ENCODE measurements around the gene MAP2K5.
"Not testable (repeated sequence)": the region's sequence is repeated elsewhere in the genome, so short reads cannot be mapped to it uniquely, and the experiment has no call there.

MAP2K5 gene

GRCh38 chr15:67613211-67613610 lies 70.7 kb downstream of the MAP2K5 start:
- Histone ChIP-seq H3K27ac (replicated peaks; ENCODE audit: low read length) (no peak overlapping the region), H3K4me3 (ENCODE audit: low read length in 2 of 2) (no peak overlapping the region), H2AFZ (ENCODE audit: low read length) (no peak overlapping the region), H3K4me1 (ENCODE audit: control insufficient read depth in 2 of 2, insufficient read depth in 1 of 2, low read depth in 1 of 2, low read length in 2 of 2) (peaks cover 1 to 4% of the 10 kb centered on the region in 2 donors), H3K36me3 (replicated peaks in 1 of 2; ENCODE audit: control insufficient read depth in 2 of 2, insufficient read depth in 2 of 2, low read length in 2 of 2) (no peaks in the 10 kb centered on the region), H3K9me3 (replicated peaks in 1 of 2; ENCODE audit: control insufficient read depth in 2 of 2, insufficient read depth in 1 of 2, low read depth in 1 of 2, low read length in 2 of 2) (no peaks in the 10 kb centered on the region), H3K9ac (ENCODE audit: low read depth, low read length, poor library complexity) (no peak overlapping the region), H3K4ac (ENCODE audit: low read length) (no peak overlapping the region), H4K91ac (ENCODE audit: low read depth, low read length, poor library complexity) (no peak overlapping the region), H3K79me1 (ENCODE audit: low read depth, low read length) (no peaks in the 10 kb centered on the region), H2BK5ac (ENCODE audit: low read length) (no peak overlapping the region), H3K23ac (ENCODE audit: low read depth, low read length, poor library complexity) (no peak overlapping the region), H4K8ac (ENCODE audit: low read depth, low read length) (no peak overlapping the region), H3K14ac (ENCODE audit: low read length) (no peak overlapping the region), H2BK12ac (ENCODE audit: low read length) (no peak overlapping the region), H2BK120ac (ENCODE audit: low read depth, low read length) (no peak overlapping the region), H3K18ac (ENCODE audit: low read length) (no peak overlapping the region), H2AK5ac (ENCODE audit: low read depth, low read length) (no peak overlapping the region), H3K4me2 (ENCODE audit: insufficient read depth, low read length, poor library complexity, severe bottlenecking) (no peak overlapping the region), H3K27me3 (ENCODE audit: control insufficient read depth in 3 of 3, insufficient read depth in 3 of 3, low read depth in 1 of 3, low read length in 3 of 3) (no peaks in the 10 kb centered on the region), H2BK15ac (ENCODE audit: low read length) (no peak overlapping the region)
- no CpG with 5 or more reads among the region's 1 CpG for WGBS, 2 donors (ENCODE audit: extremely low coverage in 2 of 2, insufficient read length in 2 of 2, insufficient replicate concordance in 1 of 2)
- DNase-seq (ENCODE audit: low spot score): no peak

- no peak overlapping the region for H3K14ac ChIP-seq (ENCODE audit: low read length)
- H3K4me1 ChIP-seq (ENCODE audit: control insufficient read depth in 2 of 2, insufficient read depth in 1 of 2, low read depth in 1 of 2, low read length in 2 of 2): peaks cover 0 to under 1% of the 10 kb centered on the region in 2 donors
- no peak overlapping the region for H3K4me2 ChIP-seq (ENCODE audit: insufficient read depth, low read length, poor library complexity, severe bottlenecking)
- H4K91ac ChIP-seq (ENCODE audit: low read depth, low read length, poor library complexity): no peak overlapping the region
- no peak overlapping the region for H2AK5ac ChIP-seq (ENCODE audit: low read depth, low read length)
- H3K23ac ChIP-seq (ENCODE audit: low read depth, low read length, poor library complexity): no peak overlapping the region
- DNase-seq (ENCODE audit: low spot score): no peak
- H2BK15ac ChIP-seq (ENCODE audit: low read length): no peak overlapping the region
- H3K9ac ChIP-seq (ENCODE audit: low read depth, low read length, poor library complexity): no peak overlapping the region
- WGBS, 2 donors (ENCODE audit: extremely low coverage in 2 of 2, insufficient read length in 2 of 2, insufficient replicate concordance in 1 of 2): no CpG with 5 or more reads among the region's 3 CpGs
- H3K4me3 ChIP-seq (ENCODE audit: low read length in 2 of 2): no peak overlapping the region
- no peaks in the 10 kb centered on the region for H3K27me3 ChIP-seq (ENCODE audit: control insufficient read depth in 3 of 3, insufficient read depth in 3 of 3, low read depth in 1 of 3, low read length in 3 of 3)
- H3K79me1 ChIP-seq (ENCODE audit: low read depth, low read length): no peaks in the 10 kb centered on the region
- H3K18ac ChIP-seq (ENCODE audit: low read length): no peak overlapping the region
- H2AFZ ChIP-seq (ENCODE audit: low read length): no peak overlapping the region
- no peaks in the 10 kb centered on the region for H3K9me3 ChIP-seq (replicated peaks in 1 of 2; ENCODE audit: control insufficient read depth in 2 of 2, insufficient read depth in 1 of 2, low read depth in 1 of 2, low read length in 2 of 2)
- H2BK120ac ChIP-seq (ENCODE audit: low read depth, low read length): no peak overlapping the region
- no peak overlapping the region for H3K4ac ChIP-seq (ENCODE audit: low read length)
- no peak overlapping the region for H2BK12ac ChIP-seq (ENCODE audit: low read length)
- H3K27ac ChIP-seq (replicated peaks; ENCODE audit: low read length): no peak overlapping the region
- H3K36me3 ChIP-seq (replicated peaks in 1 of 2; ENCODE audit: control insufficient read depth in 2 of 2, insufficient read depth in 2 of 2, low read length in 2 of 2): no peaks in the 10 kb centered on the region
- H2BK5ac ChIP-seq (ENCODE audit: low read length): no peak overlapping the region
- H4K8ac ChIP-seq (ENCODE audit: low read depth, low read length): no peak overlapping the region
These were observed 71.2 kb downstream of the MAP2K5 start for GRCh38 chr15:67613708-67614107.

DNA sequence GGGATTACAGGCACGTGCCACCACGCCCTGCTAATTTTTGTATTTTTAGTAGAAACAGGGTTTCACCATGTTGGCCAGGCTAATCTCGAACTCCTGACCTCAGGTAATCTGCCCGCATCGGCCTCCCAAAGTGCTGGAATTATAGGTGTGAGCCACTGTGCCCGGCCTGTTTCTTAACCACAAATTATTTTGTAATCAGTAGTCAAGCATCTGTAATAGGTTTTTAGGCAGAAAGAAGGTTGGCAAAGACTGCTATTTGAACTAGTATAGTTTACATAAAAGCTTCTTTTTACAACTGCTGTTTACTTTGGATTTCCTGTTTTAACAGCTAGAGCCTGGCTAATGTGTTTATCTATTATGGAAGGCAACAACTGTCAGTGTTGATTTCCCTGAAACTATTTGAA lies 72.6 kb downstream of the MAP2K5 start:
- not testable (repeated sequence) for H3K36me3 ChIP-seq (replicated peaks in 1 of 2; ENCODE audit: control insufficient read depth in 2 of 2, insufficient read depth in 2 of 2, low read length in 2 of 2); H2AFZ ChIP-seq (ENCODE audit: low read length); H3K79me1 ChIP-seq (ENCODE audit: low read depth, low read length); H2AK5ac ChIP-seq (ENCODE audit: low read depth, low read length); H3K9me3 ChIP-seq (replicated peaks in 1 of 2; ENCODE audit: control insufficient read depth in 2 of 2, insufficient read depth in 1 of 2, low read depth in 1 of 2, low read length in 2 of 2); H3K9ac ChIP-seq (ENCODE audit: low read depth, low read length, poor library complexity); H3K18ac ChIP-seq (ENCODE audit: low read length); H3K4me1 ChIP-seq (ENCODE audit: control insufficient read depth in 2 of 2, insufficient read depth in 1 of 2, low read depth in 1 of 2, low read length in 2 of 2); H3K23ac ChIP-seq (ENCODE audit: low read depth, low read length, poor library complexity); H4K91ac ChIP-seq (ENCODE audit: low read depth, low read length, poor library complexity); H2BK12ac ChIP-seq (ENCODE audit: low read length); H3K4me3 ChIP-seq (ENCODE audit: low read length in 2 of 2); H3K4ac ChIP-seq (ENCODE audit: low read length); H3K14ac ChIP-seq (ENCODE audit: low read length); H2BK5ac ChIP-seq (ENCODE audit: low read length); H2BK15ac ChIP-seq (ENCODE audit: low read length); H4K8ac ChIP-seq (ENCODE audit: low read depth, low read length); DNase-seq (ENCODE audit: low spot score); H2BK120ac ChIP-seq (ENCODE audit: low read depth, low read length); H3K4me2 ChIP-seq (ENCODE audit: insufficient read depth, low read length, poor library complexity, severe bottlenecking); H3K27me3 ChIP-seq (ENCODE audit: control insufficient read depth in 3 of 3, insufficient read depth in 3 of 3, low read depth in 1 of 3, low read length in 3 of 3); H3K27ac ChIP-seq (replicated peaks; ENCODE audit: low read length)
- no CpG with 5 or more reads among the region's 6 CpGs for WGBS, 2 donors (ENCODE audit: extremely low coverage in 2 of 2, insufficient read length in 2 of 2, insufficient replicate concordance in 1 of 2)

- Histone ChIP-seq H3K27me3 (ENCODE audit: control insufficient read depth in 3 of 3, insufficient read depth in 3 of 3, low read depth in 1 of 3, low read length in 3 of 3) (no peaks in the 10 kb centered on the region), H2BK5ac (ENCODE audit: low read length) (no peak overlapping the region), H3K9ac (ENCODE audit: low read depth, low read length, poor library complexity) (no peak overlapping the region), H3K79me1 (ENCODE audit: low read depth, low read length) (no peaks in the 10 kb centered on the region), H3K18ac (ENCODE audit: low read length) (no peak overlapping the region), H3K4me2 (ENCODE audit: insufficient read depth, low read length, poor library complexity, severe bottlenecking) (no peak overlapping the region), H3K4me3 (ENCODE audit: low read length in 2 of 2) (no peak overlapping the region), H2BK15ac (ENCODE audit: low read length) (no peak overlapping the region), H3K4ac (ENCODE audit: low read length) (no peak overlapping the region), H3K4me1 (ENCODE audit: control insufficient read depth in 2 of 2, insufficient read depth in 1 of 2, low read depth in 1 of 2, low read length in 2 of 2) (no peaks in the 10 kb centered on the region), H4K8ac (ENCODE audit: low read depth, low read length) (no peak overlapping the region), H3K36me3 (replicated peaks in 1 of 2; ENCODE audit: control insufficient read depth in 2 of 2, insufficient read depth in 2 of 2, low read length in 2 of 2) (no peaks in the 10 kb centered on the region), H2BK12ac (ENCODE audit: low read length) (no peak overlapping the region), H3K14ac (ENCODE audit: low read length) (no peak overlapping the region), H3K9me3 (replicated peaks in 1 of 2; ENCODE audit: control insufficient read depth in 2 of 2, insufficient read depth in 1 of 2, low read depth in 1 of 2, low read length in 2 of 2) (no peaks in the 10 kb centered on the region), H3K23ac (ENCODE audit: low read depth, low read length, poor library complexity) (no peak overlapping the region), H2AFZ (ENCODE audit: low read length) (no peak overlapping the region), H4K91ac (ENCODE audit: low read depth, low read length, poor library complexity) (no peak overlapping the region), H3K27ac (replicated peaks; ENCODE audit: low read length) (no peak overlapping the region), H2AK5ac (ENCODE audit: low read depth, low read length) (no peak overlapping the region), H2BK120ac (ENCODE audit: low read depth, low read length) (no peak overlapping the region)
- no CpG with 5 or more reads among the region's 4 CpGs for WGBS, 2 donors (ENCODE audit: extremely low coverage in 2 of 2, insufficient read length in 2 of 2, insufficient replicate concordance in 1 of 2)
- DNase-seq (ENCODE audit: low spot score): no peak
These were observed 75.8 kb downstream of the MAP2K5 start for GRCh38 chr15:67618297-67618696.

Data from neuronal stem cell (in vitro differentiated cells).